ENCODE measurements around the gene SELENOO.

DNA sequence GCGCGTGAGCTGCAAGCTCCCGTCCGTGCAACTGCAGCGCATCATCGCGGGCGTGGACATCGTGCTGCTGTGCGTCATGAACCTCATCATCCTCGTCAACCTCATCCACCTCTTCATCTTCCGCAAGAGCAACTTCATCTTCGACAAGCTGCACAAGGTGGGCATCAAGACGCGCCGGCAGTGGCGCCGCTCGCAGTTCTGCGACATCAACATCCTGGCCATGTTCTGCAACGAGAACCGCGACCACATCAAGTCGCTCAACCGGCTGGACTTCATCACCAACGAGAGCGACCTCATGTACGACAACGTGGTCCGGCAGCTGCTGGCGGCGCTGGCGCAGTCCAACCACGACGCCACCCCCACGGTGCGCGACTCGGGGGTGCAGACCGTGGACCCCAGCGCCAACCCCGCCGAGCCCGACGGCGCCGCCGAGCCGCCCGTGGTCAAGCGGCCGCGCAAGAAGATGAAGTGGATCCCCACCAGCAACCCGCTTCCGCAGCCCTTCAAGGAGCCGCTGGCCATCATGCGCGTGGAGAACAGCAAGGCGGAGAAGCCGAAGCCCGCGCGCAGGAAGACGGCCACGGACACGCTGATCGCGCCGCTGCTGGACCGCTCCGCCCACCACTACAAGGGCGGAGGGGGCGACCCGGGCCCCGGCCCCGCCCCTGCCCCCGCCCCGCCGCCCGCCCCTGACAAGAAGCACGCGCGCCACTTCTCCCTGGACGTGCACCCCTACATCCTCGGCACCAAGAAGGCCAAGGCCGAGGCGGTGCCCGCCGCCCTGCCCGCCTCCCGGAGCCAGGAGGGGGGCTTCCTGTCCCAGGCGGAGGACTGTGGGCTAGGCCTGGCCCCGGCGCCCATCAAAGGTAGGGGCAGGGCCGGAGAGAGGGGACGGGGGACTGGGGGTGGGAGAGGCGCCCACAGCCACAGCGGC lies 23.0 kb upstream of the SELENOO start:
- TF ChIP-seq, protein P1, sequence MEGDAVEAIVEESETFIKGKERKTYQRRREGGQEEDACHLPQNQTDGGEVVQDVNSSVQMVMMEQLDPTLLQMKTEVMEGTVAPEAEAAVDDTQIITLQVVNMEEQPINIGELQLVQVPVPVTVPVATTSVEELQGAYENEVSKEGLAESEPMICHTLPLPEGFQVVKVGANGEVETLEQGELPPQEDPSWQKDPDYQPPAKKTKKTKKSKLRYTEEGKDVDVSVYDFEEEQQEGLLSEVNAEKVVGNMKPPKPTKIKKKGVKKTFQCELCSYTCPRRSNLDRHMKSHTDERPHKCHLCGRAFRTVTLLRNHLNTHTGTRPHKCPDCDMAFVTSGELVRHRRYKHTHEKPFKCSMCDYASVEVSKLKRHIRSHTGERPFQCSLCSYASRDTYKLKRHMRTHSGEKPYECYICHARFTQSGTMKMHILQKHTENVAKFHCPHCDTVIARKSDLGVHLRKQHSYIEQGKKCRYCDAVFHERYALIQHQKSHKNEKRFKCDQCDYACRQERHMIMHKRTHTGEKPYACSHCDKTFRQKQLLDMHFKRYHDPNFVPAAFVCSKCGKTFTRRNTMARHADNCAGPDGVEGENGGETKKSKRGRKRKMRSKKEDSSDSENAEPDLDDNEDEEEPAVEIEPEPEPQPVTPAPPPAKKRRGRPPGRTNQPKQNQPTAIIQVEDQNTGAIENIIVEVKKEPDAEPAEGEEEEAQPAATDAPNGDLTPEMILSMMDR (IDR thresholded peaks at IDR 0.05): no peak
- TF ChIP-seq ETV6 (CRISPR knock-in tag; IDR thresholded peaks at IDR 0.05) (no peak), CREB1 (CRISPR knock-in tag; IDR thresholded peaks at IDR 0.05) (no peak), SP1 (CRISPR knock-in tag; conservative IDR thresholded peaks at IDR 0.05) (no peak)
- TF ChIP-seq, protein P2, sequence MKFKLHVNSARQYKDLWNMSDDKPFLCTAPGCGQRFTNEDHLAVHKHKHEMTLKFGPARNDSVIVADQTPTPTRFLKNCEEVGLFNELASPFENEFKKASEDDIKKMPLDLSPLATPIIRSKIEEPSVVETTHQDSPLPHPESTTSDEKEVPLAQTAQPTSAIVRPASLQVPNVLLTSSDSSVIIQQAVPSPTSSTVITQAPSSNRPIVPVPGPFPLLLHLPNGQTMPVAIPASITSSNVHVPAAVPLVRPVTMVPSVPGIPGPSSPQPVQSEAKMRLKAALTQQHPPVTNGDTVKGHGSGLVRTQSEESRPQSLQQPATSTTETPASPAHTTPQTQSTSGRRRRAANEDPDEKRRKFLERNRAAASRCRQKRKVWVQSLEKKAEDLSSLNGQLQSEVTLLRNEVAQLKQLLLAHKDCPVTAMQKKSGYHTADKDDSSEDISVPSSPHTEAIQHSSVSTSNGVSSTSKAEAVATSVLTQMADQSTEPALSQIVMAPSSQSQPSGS (CRISPR knock-in tag; IDR thresholded peaks at IDR 0.05; ENCODE audit: borderline replicate concordance, low read depth): no peak

Data from WTC11 (cell line).